Fibroblast of upper back skin (primary cell): ENCODE data around the gene SRSF6.
"Not testable (repeated sequence)": the region's sequence is repeated elsewhere in the genome, so short reads cannot be mapped to it uniquely, and the experiment has no call there.

Experiments used
- DNase-seq: peaks from one replicate; pipeline ENCODE4 v3.0.0-alpha.2; 2013

SRSF6 gene

DNA sequence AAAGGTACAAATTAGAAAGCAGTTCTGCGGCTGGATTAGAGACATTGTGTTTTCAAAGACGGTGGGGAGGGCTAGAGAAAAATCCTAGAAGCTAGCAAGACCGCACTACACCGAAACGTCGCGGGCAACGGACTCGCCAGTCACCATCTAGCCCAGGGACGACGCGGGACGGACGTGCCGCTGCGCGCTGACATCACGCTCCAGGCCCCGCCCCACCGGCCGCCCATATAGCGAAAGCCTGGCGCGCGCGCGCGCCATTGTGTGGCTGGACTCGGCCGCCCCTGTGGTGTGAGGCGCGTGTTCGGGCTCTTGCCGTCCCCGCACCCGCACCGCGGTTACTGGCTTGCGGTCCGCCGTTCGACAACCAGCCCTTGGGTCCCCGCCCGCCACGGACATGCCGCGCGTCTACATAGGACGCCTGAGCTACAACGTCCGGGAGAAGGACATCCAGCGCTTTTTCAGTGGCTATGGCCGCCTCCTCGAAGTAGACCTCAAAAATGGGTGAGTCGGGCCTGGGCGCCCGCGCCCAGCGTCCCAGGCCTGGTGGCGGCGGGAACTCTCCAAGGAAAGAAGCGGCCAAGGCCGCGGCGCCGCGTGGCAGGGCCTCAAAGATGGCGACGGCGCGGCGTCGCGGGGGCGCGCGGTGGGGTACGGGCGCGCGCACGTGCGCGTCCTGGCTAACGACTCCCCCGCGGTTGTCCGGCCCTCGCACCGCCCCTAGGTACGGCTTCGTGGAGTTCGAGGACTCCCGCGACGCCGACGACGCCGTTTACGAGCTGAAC, at the start of gene SRSF6:
Gene SRSF6 (plus strand): TSS at position 257 of the 782 bp plus-strand sequence. CDS start 138 bp downstream, at position 395.
- peak; percentile 90 for DNase-seq

DNA sequence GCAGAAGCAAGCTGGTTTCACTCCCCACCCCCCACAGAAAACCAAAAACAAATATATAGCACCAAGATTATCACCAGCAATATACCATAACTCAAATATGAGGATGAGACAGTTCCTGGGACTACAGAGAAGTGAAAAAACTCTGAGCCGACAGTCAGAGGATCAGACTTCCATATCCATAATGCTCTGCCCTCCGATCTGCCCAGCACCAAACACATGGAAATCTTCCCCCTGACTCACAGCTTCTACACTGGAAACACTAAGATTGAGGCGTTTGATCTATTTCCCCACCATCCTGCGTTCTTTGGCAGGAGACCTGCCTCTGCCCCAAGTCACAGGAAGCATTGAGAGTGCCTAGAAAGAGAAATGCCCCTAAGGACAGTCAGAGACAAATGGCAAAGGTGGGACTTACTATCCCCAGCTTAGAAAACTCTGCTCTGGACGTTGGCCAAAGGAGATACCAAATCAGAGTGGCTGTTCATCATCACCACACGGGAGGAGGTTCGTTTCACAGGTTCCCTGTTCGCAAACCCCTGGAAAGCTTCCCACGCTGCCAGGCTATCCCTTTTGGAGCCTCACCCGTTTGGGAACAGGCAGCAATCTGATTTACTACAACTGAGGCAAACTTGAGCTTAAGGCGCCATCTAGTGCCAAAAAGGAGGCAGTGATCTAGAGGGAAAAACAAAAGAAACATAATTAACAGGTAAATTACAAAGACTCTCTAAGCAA, 48.7 kb upstream of the SRSF6 start:
- DNase-seq, result peak; percentile 49

GRCh38 chr20:43409577-43409913, 48.2 kb upstream of the SRSF6 start:
- DNase-seq, result no peak

DNA sequence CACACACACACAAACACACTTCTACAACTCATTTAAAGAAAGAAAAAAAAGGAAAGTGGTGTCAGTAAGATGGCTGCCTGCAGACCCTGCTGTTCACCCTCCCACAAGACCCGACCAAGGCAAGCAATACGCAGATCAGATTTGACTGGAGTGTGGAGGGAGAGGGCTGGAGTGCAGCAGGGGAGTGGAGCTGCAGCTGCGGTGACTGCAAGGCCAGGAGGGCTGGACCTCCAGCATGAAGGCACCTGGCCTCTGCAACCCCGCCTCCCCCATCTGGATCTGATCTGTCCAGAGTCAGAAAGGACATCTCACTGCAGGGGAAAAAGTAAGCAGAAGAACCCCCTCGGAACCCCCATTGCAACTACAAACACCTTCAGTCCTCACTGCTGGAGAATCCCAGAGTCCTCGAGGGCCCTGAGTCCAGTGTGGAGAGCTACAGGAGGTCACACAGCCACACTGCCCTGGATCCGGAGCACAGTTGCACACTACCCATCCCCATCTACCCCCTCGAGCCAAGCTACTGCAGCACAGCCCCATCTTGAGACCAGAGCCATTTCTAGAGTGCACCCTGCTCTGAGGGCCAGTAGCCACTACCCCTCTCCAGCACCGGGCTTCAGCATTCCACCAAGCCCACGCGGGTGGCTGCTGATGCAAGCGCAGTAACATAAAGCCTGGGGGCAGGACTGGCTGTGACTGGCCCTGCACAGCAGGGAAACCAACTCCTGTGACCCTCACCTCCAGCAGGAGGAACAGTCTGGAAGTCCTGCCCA, 41.9 kb upstream of the SRSF6 start:
- DNase-seq, result no peak

DNA sequence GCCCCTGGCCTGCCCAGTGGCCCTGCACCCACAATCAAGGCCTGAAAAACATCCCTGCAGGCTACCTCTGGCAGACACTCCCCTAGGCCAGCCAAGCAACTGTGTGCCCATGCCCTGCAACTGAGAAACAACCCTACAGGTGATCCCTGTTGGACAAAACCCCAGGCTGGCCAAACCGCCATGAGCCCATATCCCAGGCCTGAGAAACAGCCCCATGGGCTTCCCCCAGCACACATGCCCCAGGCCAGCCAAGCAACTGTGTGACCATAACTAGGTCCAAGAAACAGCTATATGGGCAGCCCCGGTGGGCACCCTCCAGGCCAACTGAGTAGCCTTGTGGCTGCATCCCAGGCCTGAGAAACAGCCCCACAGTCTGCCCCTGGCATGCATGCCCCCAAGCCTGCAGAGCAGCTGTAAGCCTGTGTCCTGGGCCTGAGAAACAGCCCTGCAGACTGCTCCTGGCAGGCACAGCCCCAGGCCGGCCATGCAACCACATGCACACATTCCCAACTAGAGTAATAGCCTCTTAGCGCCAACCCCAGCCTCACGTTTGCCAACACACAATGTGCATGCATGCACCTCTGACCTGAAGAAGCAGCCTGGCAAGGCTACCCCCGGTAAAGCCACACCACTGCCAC, 41.0 kb upstream of the SRSF6 start:
- DNase-seq, result no peak

DNA sequence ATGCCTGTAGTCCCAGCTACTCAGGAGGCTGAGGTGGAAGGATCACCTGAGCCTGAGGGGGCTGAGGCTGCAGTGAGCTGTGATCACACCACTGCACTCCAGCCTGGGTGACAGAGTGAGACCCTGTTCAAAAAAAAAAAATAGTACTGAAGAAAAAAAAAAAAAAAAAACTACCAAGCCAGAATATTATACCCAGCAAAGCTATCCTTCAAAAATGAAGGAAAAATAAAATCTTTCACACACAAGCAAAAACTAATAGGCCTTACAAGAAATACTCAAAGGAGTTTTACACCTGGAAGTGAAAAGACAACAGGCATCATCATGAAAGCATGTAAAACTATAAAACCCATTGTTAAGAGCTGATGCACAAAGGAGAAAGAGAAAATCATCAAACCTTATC, 37.5 kb upstream of the SRSF6 start:
- no peak for DNase-seq

DNA sequence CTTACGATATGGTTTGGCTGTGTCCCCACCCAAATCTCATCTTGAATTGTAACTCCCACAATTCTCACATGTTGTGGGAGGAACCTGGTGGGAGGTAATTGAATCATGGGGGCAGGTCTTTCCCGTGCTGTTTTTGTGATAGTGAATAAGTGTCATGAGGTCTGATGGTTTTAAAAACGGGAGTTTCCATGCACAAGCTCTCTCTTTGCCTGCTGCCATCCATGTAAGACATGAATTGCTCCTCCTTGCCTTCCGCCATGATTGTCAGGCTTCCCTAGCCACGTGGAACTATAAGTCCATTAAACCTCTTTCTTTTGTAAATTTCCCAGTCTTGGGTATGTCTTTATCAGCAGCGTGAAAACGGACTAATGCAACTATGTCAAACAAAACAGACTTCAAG, 36.8 kb upstream of the SRSF6 start:
- not testable (repeated sequence) for DNase-seq

DNA sequence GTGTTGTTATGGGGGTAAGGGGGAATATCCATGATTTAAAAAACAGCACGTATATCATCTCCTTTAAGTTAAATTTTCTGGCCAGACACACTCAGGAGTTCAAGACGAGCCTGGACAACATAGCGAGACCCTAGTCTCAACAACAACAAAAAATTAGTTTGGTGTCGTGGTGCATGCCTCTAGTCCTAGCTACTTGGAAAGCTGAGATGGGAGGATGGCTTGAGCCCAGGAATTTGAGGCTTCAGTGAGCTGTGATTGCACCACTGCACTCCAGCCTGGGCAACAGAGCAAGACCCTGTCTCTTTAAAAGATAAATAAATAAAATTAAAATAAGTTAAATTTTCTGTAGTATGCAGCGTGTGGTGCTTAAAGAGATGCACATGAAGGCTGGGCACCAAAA, 31.5 kb upstream of the SRSF6 start:
- no peak for DNase-seq

DNA sequence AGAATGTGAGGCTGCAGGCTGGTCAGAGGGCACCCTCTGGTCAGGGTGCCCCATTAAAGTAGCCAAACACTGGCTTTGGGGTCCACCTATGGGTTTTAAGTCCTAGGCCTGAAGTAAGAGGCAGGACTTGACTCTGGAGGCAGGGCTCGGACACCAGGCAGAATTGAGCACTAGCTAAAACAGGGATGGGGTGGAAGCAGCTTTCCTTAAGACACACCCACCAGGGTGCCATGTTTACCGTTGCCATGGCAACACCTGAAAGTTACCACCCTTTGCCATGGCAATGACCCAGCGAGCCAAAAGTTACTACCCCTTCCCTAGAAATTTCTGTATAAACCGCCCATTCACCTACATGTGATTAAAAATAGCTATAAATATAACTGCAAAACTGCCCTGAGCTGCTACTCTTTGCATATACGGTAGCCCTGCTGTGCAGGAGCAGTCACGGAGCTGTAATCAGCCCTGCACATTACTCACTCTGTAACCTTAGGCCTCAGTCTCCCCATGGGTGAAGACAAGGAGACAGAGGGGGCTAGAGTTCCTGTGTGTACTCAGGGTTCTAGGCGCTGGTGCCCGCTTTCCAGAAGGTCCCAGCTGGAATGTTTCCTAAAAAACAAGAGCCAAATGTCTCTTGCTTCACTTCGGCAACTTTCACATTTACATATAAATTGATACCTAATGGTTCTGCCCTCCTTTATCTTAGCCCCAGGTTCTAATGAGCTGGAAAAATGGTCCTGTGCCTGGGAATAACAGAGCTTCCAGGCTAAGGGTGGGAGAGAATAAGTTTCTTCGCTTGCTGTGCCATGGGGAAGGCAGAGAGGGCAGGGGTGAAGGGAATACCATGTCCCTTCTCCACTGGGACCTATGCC, 27.2 kb upstream of the SRSF6 start:
- no peak for DNase-seq

- no peak for DNase-seq
Observed at GRCh38 chr20:43431134-43431519, 26.6 kb upstream of the SRSF6 start.

GRCh38 chr20:43432498-43432897, 25.2 kb upstream of the SRSF6 start:
- no peak for DNase-seq

DNA sequence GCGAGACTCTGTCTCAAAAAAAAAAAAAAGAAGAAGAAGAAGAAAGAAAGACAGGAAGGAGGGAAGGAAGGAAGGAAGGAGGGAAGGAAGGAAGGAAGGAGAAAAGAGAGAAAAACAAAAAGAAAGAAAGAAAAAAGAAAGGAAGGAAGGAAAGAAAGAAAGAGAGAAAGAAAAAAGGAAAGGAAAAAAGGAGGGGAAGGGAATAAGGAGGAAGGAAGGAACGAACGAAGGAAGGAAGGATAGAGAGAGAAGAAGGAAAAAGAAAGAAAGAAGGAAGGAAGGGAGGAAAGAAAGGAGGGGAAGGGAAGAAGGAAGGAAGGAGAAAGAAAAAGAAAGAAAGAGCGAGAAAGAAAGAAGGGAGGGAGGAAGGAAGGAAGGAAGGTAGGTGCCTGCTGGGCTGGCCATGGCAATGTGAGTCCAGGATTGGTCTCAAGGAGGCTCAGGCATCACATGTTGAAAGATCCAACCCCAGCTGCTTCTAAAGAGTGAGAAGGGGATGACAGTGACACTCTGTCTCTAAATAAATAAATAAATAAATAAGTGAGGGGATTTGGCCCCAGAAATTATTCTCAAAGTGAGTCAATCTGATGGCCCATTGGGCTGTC, 24.3 kb upstream of the SRSF6 start:
- DNase-seq, result no peak

DNA sequence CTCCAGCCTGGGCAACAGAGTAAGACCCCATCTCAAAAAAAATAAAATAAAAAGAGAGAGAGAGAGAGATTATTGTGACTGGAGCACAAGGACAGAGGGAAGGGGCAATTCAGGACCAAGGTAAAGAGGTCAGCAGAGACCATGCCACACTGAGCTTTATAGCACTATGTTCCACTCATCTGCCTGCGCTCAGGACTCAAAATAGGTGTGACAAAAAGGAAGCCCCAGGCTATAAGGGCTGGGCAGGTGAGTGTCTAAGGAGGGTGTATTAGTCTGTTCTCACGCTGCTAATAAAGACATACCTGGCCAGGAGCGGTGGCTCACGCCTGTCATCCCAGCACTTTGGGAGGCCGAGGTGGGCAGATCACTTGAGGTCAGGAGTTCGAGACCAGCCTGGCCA, 23.1 kb upstream of the SRSF6 start:
- DNase-seq, result no peak

GRCh38 chr20:43438578-43439316, 18.9 kb upstream of the SRSF6 start:
- DNase-seq, result no peak

DNA sequence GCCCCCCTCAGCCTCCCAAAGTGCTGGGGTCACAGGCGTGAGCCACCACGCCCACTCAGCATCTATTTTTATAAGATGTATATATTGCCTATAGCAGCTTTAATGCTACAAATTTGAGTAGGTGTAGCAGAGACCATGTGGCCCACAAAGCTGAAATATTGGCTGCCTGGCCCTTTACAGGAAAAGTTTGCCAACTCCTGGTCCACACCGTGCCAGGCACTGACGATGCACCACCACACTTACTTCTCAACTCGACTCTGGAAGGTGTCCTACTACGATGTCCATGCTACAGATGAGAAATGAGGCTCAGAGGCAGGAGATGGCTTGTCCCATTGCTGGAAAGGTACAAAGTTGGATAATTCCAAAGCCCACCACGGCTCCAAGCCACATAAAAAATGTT, 17.2 kb upstream of the SRSF6 start:
- no peak for DNase-seq

- DNase-seq, result no peak
Observed at GRCh38 chr20:43442282-43442880, 15.3 kb upstream of the SRSF6 start.

DNA sequence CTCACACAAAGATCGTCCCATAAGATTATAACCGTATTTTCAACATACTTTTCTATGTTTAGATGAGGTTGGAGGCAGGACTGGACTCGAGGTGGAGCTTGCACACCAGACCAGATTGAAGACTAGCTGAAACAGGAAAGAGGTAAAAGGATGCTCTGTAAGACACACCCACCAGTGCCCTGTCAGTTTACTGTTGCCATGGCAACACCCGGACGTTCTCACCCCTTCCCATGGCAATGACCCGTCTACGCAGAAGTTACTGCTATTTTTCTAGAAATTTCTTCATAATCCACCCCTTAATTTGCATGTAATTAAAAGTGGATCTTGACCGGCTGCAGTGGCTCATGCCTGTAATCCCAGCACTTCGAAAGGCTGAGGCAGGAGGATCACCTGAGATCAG, 13.6 kb upstream of the SRSF6 start:
- DNase-seq, result no peak

DNA sequence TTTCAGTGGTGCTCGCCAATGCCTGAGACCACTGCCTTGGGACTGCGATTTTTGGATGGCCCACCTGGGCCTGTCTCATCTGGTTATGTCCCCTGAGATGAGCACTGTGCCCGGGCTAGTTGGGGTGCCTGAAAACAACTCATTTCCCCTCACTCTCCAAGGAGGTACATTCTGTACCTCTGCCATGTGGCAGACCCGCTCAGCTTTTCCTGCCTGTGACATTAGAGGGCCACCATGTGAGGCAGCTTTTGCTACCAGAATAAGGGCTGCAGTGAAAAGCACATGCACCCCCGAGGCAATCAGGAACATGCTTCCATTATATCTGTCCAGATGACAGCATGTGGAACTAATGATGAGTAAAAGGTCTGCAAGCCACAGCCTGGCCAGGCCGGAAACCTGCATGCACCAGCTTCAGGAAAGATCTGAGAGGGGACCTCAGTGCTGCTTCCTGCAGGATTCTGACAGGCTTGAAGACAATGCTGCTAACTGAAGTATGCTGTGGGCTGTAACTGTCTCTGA, 11.3 kb upstream of the SRSF6 start:
- peak; percentile 33 for DNase-seq

- DNase-seq, result not testable (repeated sequence)
Observed at GRCh38 chr20:43448431-43448747, 9.3 kb upstream of the SRSF6 start.

DNA sequence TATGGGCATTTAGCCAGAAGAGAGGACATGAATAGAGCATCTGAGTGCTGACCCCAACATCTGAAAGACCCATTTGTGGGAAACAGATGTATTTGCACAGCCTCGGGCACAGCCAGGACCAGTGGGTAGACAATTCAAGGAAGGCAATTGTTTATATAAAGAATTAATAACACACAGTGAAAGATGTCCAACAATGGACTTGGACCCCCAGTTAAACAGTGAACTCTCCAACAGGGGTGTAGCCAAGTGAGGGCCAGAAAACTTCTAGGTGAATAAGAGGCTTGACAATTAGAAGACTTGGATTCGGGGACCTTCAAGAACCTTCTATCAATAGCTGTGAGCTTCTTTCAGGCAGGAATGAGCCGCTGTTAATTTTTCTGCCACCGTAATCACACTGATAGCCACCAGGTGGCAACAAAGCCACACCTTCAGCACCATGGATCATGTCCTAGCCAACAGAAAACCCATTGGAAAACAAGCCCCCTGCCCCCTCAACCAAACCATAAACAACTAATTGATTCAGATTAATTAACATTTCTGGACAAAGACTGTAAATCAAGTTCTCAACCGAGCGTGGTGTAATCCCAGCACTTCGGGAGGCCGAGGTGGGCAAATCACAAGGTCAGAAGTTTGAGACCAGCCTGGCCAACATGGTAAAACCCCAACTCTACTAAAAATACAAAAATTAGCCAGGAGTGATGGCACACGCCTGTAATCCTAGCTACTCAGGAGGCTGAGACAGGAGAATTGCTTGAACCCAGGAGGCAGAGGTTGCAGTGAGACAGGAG, 8.8 kb upstream of the SRSF6 start:
- DNase-seq, result peak; percentile 30
